Cardiac muscle cell (in vitro differentiated cells and primary cell): Measurements from ENCODE around the gene QPCTL. TPM values are rescaled to one million over a fixed set of nuclear protein-coding genes. Genes with fewer than 3 reads are reported as not detected.

Source experiments
- DNase-seq, 2 donors: peaks; one replicate each; pipeline versions ENCODE4 v3.0.0 to v3.0.0-alpha.2; 2010 to 2017; ENCODE audit warnings: low read depth in 1 of 2, low spot score in 1 of 2
- H3K27ac ChIP-seq: fragments of 200-600 bp; sonication (generic); 2 replicates; pipeline ENCODE4 v1.5.1; 2016
- H3K27me3 ChIP-seq: fragments of 200-600 bp; sonication (generic); 2 replicates; pipeline ENCODE4 v1.6.0; 2016; ENCODE audit warnings: control low read depth
- H3K36me3 ChIP-seq: fragments of 200-600 bp; sonication (generic); 2 replicates; pipeline ENCODE4 v1.5.1; 2016; ENCODE audit warnings: control low read depth
- H3K4me1 ChIP-seq: fragments of 200-600 bp; sonication (generic); 2 replicates; pipeline ENCODE4 v1.8.1; 2017; ENCODE audit warnings: low read depth, mild to moderate bottlenecking, mixed run types
- H3K4me3 ChIP-seq: fragments of 200-600 bp; sonication (generic); 2 replicates; pipeline ENCODE4 v1.5.1; 2016; ENCODE audit warnings: mild to moderate bottlenecking
- H3K9me3 ChIP-seq: fragments of 200-600 bp; sonication (generic); 2 replicates; pipeline ENCODE4 v1.5.1; 2017; ENCODE audit warnings: low read depth, mild to moderate bottlenecking, control low read depth
- CTCF ChIP-seq: IDR thresholded peaks from 2 replicates; pipeline ENCODE4 v1.5.1; 2012; ENCODE audit warnings: low read depth, mild to moderate bottlenecking, low read length
- polyA plus RNA-seq: library from polyadenylated mRNA; unstranded; fragments of >200 nt; fragmentation: Nextera tagmentation; extraction: Ambion mirVana; gene quantifications from 2 replicates; pipeline ENCODE4 v1.2.1, GENCODE V29; 2016
- total RNA-seq: library from RNA; depleted of rRNA; stranded (reverse); fragments of >200 nt; gene quantifications from 2 replicates; pipeline ENCODE4 v1.2.3, GENCODE V29; 2016

The QPCTL gene
- total and polyA plus RNA-seq, 2 experiments from 2014 or later = 14.6 to 22.2 TPM

- Histone ChIP-seq H3K27me3 (no peaks in the 10 kb centered on the region), H3K36me3 (no peaks in the 10 kb centered on the region), H3K9me3 (no peaks in the 10 kb centered on the region), H3K4me3 (no peak overlapping the region), H3K27ac (peak overlapping the region; percentile 25), H3K4me1 (peaks cover 5% of the 10 kb centered on the region)
- TF ChIP-seq CTCF = no peak
- DNase-seq = no peak
Measured at GRCh38 chr19:45710356-45711130, 18.1 kb downstream of the QPCTL start.

DNA sequence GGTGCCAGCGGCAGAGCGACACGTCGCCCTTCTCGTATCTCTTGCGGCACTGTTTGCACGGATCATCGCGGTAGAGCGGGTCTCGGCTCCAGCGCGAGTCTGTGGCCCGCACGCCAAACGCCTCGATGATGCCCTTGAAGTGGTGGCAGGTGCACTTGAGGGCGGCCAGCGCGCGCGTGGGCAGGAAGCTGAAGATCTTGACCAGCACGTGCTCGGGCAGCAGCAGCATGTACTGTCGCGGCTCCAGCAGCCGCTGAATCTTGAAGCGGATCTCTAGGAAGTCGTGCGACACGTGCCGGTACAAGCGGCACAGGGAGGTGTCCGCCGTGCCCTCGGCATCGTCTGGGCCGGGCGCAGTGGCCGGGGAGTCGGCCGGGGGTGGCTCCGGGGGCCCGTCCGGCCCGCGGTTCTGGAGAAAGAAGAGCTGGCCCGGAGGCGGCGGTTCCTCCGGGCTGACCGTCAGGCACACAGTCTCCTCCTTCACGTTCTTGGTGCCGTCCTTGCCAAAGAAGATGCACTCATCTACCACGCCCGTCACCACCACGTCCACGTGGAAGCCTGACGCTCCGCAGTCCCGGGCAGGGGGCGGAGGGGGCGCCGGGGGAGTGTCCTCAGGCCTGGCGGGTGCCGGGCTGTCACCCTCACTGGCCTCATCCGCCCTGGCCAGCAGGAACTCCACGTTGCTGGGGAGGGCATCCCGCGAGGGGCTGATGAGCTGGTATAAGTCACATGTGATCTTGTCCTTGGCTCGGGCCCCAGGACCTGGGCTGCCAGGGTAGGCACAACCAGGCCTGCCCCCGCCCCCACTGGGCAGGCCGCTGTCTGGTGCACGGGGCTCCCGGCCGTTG, 19.6 kb downstream of the QPCTL start:
- H3K9me3 ChIP-seq = no peaks in the 10 kb centered on the region
- peak overlapping the region; percentile 19 for H3K27ac ChIP-seq
- H3K36me3 ChIP-seq = no peaks in the 10 kb centered on the region
- H3K4me3 ChIP-seq = no peak overlapping the region
- no peak for DNase-seq
- TF ChIP-seq CTCF = no peak
- no peaks in the 10 kb centered on the region for H3K27me3 ChIP-seq
- peaks cover 10% of the 10 kb centered on the region for H3K4me1 ChIP-seq

DNA sequence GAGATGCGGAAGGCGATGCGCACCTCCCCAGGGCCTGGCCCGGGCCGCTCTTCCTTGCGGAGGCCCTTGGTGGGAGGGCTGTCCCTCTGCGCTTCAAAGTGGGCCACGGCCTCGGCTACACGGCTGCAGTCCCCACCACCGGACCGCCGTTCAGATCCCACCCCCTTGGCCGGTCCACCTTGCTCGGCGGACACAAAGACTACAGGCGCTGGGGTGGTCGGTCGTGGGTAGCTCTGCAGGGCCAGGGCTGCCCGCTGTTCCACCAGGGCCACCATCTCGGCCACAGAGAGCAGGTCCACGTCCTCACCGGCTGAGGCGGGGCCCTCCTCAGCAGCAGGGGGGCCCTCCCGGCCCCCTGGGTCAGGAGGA, 20.2 kb downstream of the QPCTL start:
- no peak for DNase-seq
- H3K9me3 ChIP-seq = no peaks in the 10 kb centered on the region
- no peaks in the 10 kb centered on the region for H3K36me3 ChIP-seq
- no peak for TF ChIP-seq CTCF
- peak overlapping the region; percentile 19 for H3K27ac ChIP-seq
- no peaks in the 10 kb centered on the region for H3K27me3 ChIP-seq
- no peak overlapping the region for H3K4me3 ChIP-seq
- peaks cover 10% of the 10 kb centered on the region for H3K4me1 ChIP-seq

- no peaks in the 10 kb centered on the region for H3K27me3 ChIP-seq
- no peak for TF ChIP-seq CTCF
- no peaks in the 10 kb centered on the region for H3K9me3 ChIP-seq
- DNase-seq = no peak
- peaks cover 11% of the 10 kb centered on the region for H3K4me1 ChIP-seq
- peak overlapping the region; percentile 10 for H3K27ac ChIP-seq
- H3K36me3 ChIP-seq = no peaks in the 10 kb centered on the region
- no peak overlapping the region for H3K4me3 ChIP-seq
Measured at GRCh38 chr19:45713141-45713540, 20.7 kb downstream of the QPCTL start.

GRCh38 chr19:45715139-45715538, 22.7 kb downstream of the QPCTL start:
- peaks cover 8% of the 10 kb centered on the region for H3K36me3 ChIP-seq
- peaks cover 16% of the 10 kb centered on the region for H3K4me1 ChIP-seq
- TF ChIP-seq CTCF = no peak
- no peaks in the 10 kb centered on the region for H3K9me3 ChIP-seq
- no peak overlapping the region for H3K27ac ChIP-seq
- no peak overlapping the region for H3K4me3 ChIP-seq
- H3K27me3 ChIP-seq = no peaks in the 10 kb centered on the region
- DNase-seq = no peak
